Spleen (tissue), 11 donors: ENCODE results near the gene C1orf53. TPM values are rescaled to one million over a fixed set of nuclear protein-coding genes. Genes with fewer than 3 reads are reported as not detected.

ENCODE experiments used
- DNase-seq: peaks from one replicate; pipeline ENCODE4 v3.0.0-alpha.2; 2020
- H3K27ac ChIP-seq, 8 donors: fragments of 200-600 bp; sonication (generic) in 7 of 8; 1 replicate in 4 of 8; 2 replicates in 4 of 8; pipeline versions ENCODE4 v1.5.0 to v1.8.0; 2016 to 2021; ENCODE audit warnings: inconsistent platforms in 4 of 8, mild to moderate bottlenecking in 4 of 8, moderate library complexity in 1 of 8
- H3K27me3 ChIP-seq, 7 donors: fragments of 200-600 bp; sonication (generic) in 6 of 7; replicated peaks in 1 of 7; 1 replicate in 4 of 7; 2 replicates in 3 of 7; pipeline versions ENCODE4 v1.5.0 to v1.8.0; 2016 to 2021; ENCODE audit warnings: inconsistent platforms in 3 of 7, mild to moderate bottlenecking in 1 of 7
- H3K36me3 ChIP-seq, 6 donors: fragments of 200-600 bp; sonication (generic) in 5 of 6; 1 replicate in 4 of 6; 2 replicates in 2 of 6; pipeline versions ENCODE4 v1.5.0 to v1.8.0; 2016 to 2021; ENCODE audit warnings: inconsistent platforms in 2 of 6
- H3K4me1 ChIP-seq, 6 donors: fragments of 200-600 bp; sonication (generic) in 5 of 6; 1 replicate in 3 of 6; 2 replicates in 3 of 6; pipeline versions ENCODE4 v1.5.0 to v1.8.0; 2016 to 2021; ENCODE audit warnings: inconsistent platforms in 3 of 6
- H3K4me3 ChIP-seq, 8 donors: fragments of 200-600 bp; sonication (generic) in 7 of 8; 1 replicate in 4 of 8; 2 replicates in 4 of 8; pipeline versions ENCODE4 v1.5.0 to v1.8.0; 2016 to 2021; ENCODE audit warnings: inconsistent platforms in 4 of 8, mild to moderate bottlenecking in 4 of 8, moderate library complexity in 2 of 8
- H3K9me3 ChIP-seq, 8 donors: fragments of 200-600 bp; sonication (generic) in 7 of 8; 1 replicate in 4 of 8; 2 replicates in 4 of 8; pipeline versions ENCODE4 v1.5.0 to v1.8.0; 2016 to 2021; ENCODE audit warnings: inconsistent platforms in 4 of 8
- POLR2A ChIP-seq, 3 donors: fragments of 450-650 bp; IDR thresholded peaks; one replicate each; pipeline ENCODE4 v1.5.1; 2017; ENCODE audit warnings: antibody characterized with exemption in 3 of 3, mild to moderate bottlenecking in 1 of 3
- POLR2AphosphoS5 ChIP-seq, 3 donors: sonication (generic); formaldehyde crosslinking; IDR thresholded peaks; one replicate each; pipeline ENCODE4 v1.5.1; 2017; ENCODE audit warnings: antibody characterized with exemption in 3 of 3
- WGBS, 5 donors: extraction: QIAGEN DNeasy Blood & Tissue Kit in 3 of 5; methylation state at CpG; one replicate each; pipeline versions ENCODE4 v1.1.5 to v1.1.7; 2013 to 2018; 5-methylcytosine and 5-hydroxymethylcytosine counted together
- intact Hi-C: fragments of 100-400 bp; cut with DNase I; formaldehyde crosslinking; loops from one replicate; pipeline ENCODE4 v1.15.0; 2023; ENCODE audit warnings: low total_unique reads
- polyA plus RNA-seq, 3 donors: library from polyadenylated mRNA; stranded (reverse); fragments of 200-250 nt; gene quantifications; one replicate each; pipeline ENCODE4 v1.2.1, GENCODE V29; 2013
- total RNA-seq, 7 donors: library from RNA; depleted of rRNA in 3 of 7; stranded (reverse); fragments of >200 nt in 3 of 7; fragmentation: NEBNext Ultra II Directional in 4 of 7; extraction: Animal tissue kit (Norgen Biotek cat#: 25700) in 4 of 7; gene quantifications; one replicate each; pipeline versions ENCODE4 v1.1.0 to v1.2.1, GENCODE V29; 2016 to 2021
- TF ChIP-seq, protein P1 (sequence below), 11 experiments: fragments of 200-600 bp in 7 of 11; fragments of 450-650 bp in 4 of 11; sonication (generic) in 4 of 11; IDR thresholded peaks in 8 of 11; conservative IDR thresholded peaks in 3 of 11; 1 replicate in 7 of 11; 2 replicates in 4 of 11; pipeline versions ENCODE4 v1.4.0 to v1.8.0; 2016 to 2021; ENCODE audit warnings: antibody characterized with exemption in 11 of 11, inconsistent platforms in 4 of 11, mild to moderate bottlenecking in 1 of 11
- donor health status: healthy with polysubstance abuse.
- donor health status: DM: no; HTN: no; CAD: no; lungs with moderate emphysema.
- donor health status: DM: no; HTN: no; CAD: no.
- donor health status: Bipolar disorder and iron deficiency.
- donor health status: healthy.
- donor health status: DM: no; HTN: no; CAD: no.
- donor health status: DM: yes; HTN: yes; CAD: no.

Gene C1orf53
- total and polyA plus RNA-seq, 10 donors, result 0.50 to 8.6 (median 3.0) TPM; not detected in 2

DNA sequence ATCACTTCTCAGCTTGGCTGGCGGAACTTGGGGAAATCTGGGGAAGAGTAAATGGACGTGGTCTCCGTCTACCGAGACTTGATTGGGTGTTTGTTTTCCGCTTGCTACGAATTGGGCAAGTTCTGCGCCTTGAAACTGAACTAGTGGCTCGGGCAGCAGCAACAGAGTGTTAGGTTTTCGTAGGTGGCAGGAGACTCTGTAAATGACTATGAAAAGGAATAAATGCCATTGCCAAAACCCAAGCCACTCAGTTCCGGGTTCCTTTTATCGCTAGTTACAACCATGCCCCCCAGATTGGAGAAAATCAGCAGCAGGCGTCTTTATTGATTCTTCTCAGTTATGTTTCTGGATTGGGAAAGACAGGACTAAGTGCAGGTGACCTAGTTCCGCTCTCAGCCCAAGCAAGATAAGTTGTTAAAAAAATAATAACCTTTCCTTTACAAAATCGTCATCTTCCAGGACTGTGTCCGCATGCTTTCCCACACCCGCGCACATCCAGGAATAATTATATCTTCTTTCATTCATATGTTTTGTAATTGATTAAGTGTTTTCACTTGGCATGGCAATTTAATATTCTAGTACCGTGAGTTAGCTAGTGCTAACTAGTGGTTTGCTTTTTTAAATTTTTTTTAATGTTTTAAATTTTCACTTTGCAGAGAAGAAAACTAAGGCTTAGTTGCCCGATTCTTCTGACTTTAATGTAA, 18.1 kb downstream of the C1orf53 start:
- Histone ChIP-seq H3K9me3 (no peaks in the 10 kb centered on the region), H3K27ac (no peak overlapping the region), H3K36me3 (no peaks in the 10 kb centered on the region), H3K4me3 (peak overlapping the region in 1 of 8 donors; percentile 60), H3K4me1 (peaks cover 41 to 60% (median 51%) of the 10 kb centered on the region in 6 donors), H3K27me3 (peaks cover 3 to 96% (median 69%) of the 10 kb centered on the region in 7 donors)
- TF ChIP-seq, protein P1, sequence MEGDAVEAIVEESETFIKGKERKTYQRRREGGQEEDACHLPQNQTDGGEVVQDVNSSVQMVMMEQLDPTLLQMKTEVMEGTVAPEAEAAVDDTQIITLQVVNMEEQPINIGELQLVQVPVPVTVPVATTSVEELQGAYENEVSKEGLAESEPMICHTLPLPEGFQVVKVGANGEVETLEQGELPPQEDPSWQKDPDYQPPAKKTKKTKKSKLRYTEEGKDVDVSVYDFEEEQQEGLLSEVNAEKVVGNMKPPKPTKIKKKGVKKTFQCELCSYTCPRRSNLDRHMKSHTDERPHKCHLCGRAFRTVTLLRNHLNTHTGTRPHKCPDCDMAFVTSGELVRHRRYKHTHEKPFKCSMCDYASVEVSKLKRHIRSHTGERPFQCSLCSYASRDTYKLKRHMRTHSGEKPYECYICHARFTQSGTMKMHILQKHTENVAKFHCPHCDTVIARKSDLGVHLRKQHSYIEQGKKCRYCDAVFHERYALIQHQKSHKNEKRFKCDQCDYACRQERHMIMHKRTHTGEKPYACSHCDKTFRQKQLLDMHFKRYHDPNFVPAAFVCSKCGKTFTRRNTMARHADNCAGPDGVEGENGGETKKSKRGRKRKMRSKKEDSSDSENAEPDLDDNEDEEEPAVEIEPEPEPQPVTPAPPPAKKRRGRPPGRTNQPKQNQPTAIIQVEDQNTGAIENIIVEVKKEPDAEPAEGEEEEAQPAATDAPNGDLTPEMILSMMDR (IDR thresholded peaks at IDR 0.05 in 8 of 11, conservative IDR thresholded peaks at IDR 0.05 in 3 of 11), result no peak
- TF ChIP-seq POLR2A (IDR thresholded peaks at IDR 0.05), result no peak
- no peak for TF ChIP-seq POLR2AphosphoS5 (IDR thresholded peaks at IDR 0.05)
- WGBS, 5 donors, result 15 to 19% (median 16%) methylated on average over 19 of the region's 19 CpGs
- intact Hi-C loops, result loop anchor here (5.0 to 10.0 kb wide), 2 partner anchors 398 to 544 kb away; no protein-coding TSS in a partner anchor
- DNase-seq, result no peak

DNA sequence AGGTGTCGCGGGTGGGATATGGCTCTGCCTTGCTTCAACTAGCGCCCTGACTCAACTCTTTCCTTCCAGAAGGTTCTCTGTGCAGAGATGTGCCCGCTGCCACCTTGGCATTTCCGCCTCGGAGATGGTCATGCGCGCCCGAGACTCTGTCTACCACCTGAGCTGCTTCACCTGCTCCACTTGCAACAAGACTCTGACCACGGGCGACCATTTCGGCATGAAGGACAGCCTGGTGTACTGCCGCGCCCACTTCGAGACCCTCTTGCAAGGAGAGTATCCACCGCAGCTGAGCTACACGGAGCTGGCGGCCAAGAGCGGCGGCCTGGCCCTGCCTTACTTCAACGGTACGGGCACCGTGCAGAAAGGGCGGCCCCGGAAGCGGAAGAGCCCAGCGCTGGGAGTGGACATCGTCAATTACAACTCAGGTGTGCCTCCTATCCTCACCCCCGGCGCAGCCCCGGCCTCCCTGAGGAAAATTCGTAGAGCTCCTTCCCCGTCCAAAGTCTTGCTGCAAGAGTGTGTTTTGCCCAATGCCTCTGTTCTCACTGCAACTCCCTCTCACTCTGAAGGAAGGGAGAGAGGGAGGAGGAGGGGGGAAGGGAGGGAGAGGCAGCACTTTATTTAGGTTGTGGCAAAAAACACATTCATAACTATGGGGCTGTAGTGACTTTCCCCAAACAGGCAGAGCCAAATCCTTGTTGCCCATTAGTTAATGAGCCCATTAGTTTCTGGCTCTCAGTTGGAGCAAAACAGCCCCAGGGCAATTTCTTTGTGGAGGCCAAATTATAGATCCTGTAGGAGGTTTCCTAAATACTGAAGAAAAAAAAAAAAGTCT, 19.0 kb downstream of the C1orf53 start:
- Histone ChIP-seq H3K27me3 (peaks cover 3 to 96% (median 64%) of the 10 kb centered on the region in 7 donors), H3K4me1 (peaks cover 35 to 51% (median 43%) of the 10 kb centered on the region in 6 donors), H3K36me3 (no peaks in the 10 kb centered on the region), H3K27ac (no peak overlapping the region), H3K9me3 (no peaks in the 10 kb centered on the region), H3K4me3 (peak overlapping the region in 1 of 8 donors; percentile 21)
- no peak for DNase-seq
- 15 to 28% (median 22%) methylated on average over 5 to 33 of the region's 33 CpGs for WGBS, 5 donors
- TF ChIP-seq, protein P1 (IDR thresholded peaks at IDR 0.05 in 8 of 11, conservative IDR thresholded peaks at IDR 0.05 in 3 of 11), result no peak
- TF ChIP-seq POLR2A (IDR thresholded peaks at IDR 0.05), result no peak
- TF ChIP-seq POLR2AphosphoS5 (IDR thresholded peaks at IDR 0.05), result no peak
- intact Hi-C loops, result loop anchor here (2.0 to 10.0 kb wide), 3 partner anchors 301 to 543 kb away; no protein-coding TSS in a partner anchor

DNA sequence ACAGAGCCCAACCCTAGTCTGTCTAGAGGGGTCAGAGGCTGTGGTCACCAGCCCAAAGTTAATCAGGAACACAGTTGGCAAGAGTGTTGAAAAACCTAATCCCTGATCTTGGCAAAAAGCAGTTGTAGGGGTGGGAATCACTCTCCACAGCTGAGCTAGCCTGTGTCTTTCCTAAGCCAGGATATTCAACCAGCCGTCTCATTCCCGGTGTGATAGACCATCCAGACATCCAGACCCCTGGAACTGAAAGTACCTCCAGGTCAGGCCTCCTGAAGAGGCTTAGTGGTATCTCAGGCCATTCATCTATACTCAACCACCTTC, 19.6 kb downstream of the C1orf53 start:
- peaks cover 30 to 45% (median 37%) of the 10 kb centered on the region in 6 donors for H3K4me1 ChIP-seq
- no peaks in the 10 kb centered on the region for H3K9me3 ChIP-seq
- H3K4me3 ChIP-seq, result no peak overlapping the region
- DNase-seq, result no peak
- TF ChIP-seq, protein P1 (IDR thresholded peaks at IDR 0.05 in 8 of 11, conservative IDR thresholded peaks at IDR 0.05 in 3 of 11), result no peak
- no peak for TF ChIP-seq POLR2A (IDR thresholded peaks at IDR 0.05)
- no peak for TF ChIP-seq POLR2AphosphoS5 (IDR thresholded peaks at IDR 0.05)
- peaks cover 3 to 96% (median 62%) of the 10 kb centered on the region in 7 donors for H3K27me3 ChIP-seq
- no peaks in the 10 kb centered on the region for H3K36me3 ChIP-seq
- H3K27ac ChIP-seq, result no peak overlapping the region
- intact Hi-C loops, result loop anchor here (2.0 to 10.0 kb wide), 3 partner anchors 301 to 543 kb away; no protein-coding TSS in a partner anchor
- WGBS, 5 donors, result 73 to 92% (median 90%) methylated on average over 2 of the region's 2 CpGs
